GM12878 (cell line): ENCODE data around the gene HOXB13. TPM values are rescaled to one million over a fixed set of nuclear protein-coding genes. Genes with fewer than 3 reads are reported as not detected.

Source experiments
- ATAC-seq: fragments of 200-7000 bp; cut with Tn5 transposase; 3 replicates; pipeline ENCODE4 v1.9.1; 2020; ENCODE audit warnings: mild to moderate bottlenecking, moderate library complexity
- BruUV-seq: library from RNA; stranded (reverse); fragments of 400-500 nt; replicated peaks from 2 replicates; lab custom pipeline; 2021; lab: Mats Ljungman, UMichigan
- CTCF ChIA-PET: fragments of 300-600 bp; sonication (Branson Sonifier 250); formaldehyde crosslinking; extraction: SDS; loops from one replicate; lab custom pipeline; 2021; ENCODE audit warnings: inconsistent platforms; lab: Yijun Ruan, JAX
- POLR2A ChIA-PET: fragments of 350-600 bp; formaldehyde crosslinking; extraction: SDS; loops from one replicate; lab custom pipeline; 2021; ENCODE audit warnings: inconsistent platforms; lab: Charles Lee
- RAD21 ChIA-PET: fragments of 300-600 bp; sonication (Branson Sonifier 250); formaldehyde crosslinking; loops from one replicate; lab custom pipeline; 2023; ENCODE audit warnings: antibody characterized with exemption; ENCODE audit not compliant: unreplicated experiment; lab: Charles Lee
- SMC1A ChIA-PET: fragments of 300-600 bp; sonication (Branson Sonifier 250); formaldehyde crosslinking; loops from one replicate; lab custom pipeline; 2023; ENCODE audit not compliant: unreplicated experiment, uncharacterized antibody; lab: Charles Lee
- DNase-seq: peaks from one replicate; pipeline ENCODE4 v3.0.0-alpha.2; 2011; ENCODE audit warnings: low read depth, low spot score
- FAIRE-seq: peaks from 3 replicates; lab custom pipeline; 2011; peaks lifted over from hg19 to GRCh38; lab: Jason Lieb, UNC
- H2AFZ ChIP-seq: 2 replicates; pipeline ENCODE4 v1.6.0; 2011; ENCODE audit warnings: low read depth, low read length, control low read depth; ENCODE audit not compliant: control insufficient read depth
- H3K27ac ChIP-seq: 2 replicates; pipeline ENCODE4 v1.5.1; 2011; ENCODE audit warnings: control low read depth; ENCODE audit not compliant: control insufficient read depth, insufficient read depth
- H3K27me3 ChIP-seq, 2 experiments: replicated peaks in 1 of 2; 2 replicates each; pipeline versions ENCODE4 v1.6.0 to v1.6.1; 2011; ENCODE audit warnings: low read length in 1 of 2; ENCODE audit not compliant: control insufficient read depth in 2 of 2, insufficient read depth in 2 of 2
- H3K36me3 ChIP-seq, 2 experiments: 2 replicates each; pipeline ENCODE4 v1.5.1; 2011; ENCODE audit warnings: low read length in 1 of 2; ENCODE audit not compliant: control insufficient read depth in 2 of 2, insufficient read depth in 2 of 2
- H3K4me1 ChIP-seq: 2 replicates; pipeline ENCODE4 v1.6.1; 2011; ENCODE audit warnings: mild to moderate bottlenecking, low read length, moderate library complexity, mixed read lengths; ENCODE audit not compliant: control insufficient read depth, insufficient read depth
- H3K4me2 ChIP-seq: 2 replicates; pipeline ENCODE4 v1.6.0; 2011; ENCODE audit warnings: control low read depth; ENCODE audit not compliant: control insufficient read depth, insufficient read depth
- H3K4me3 ChIP-seq: fragments of 200-600 bp; sonication (generic); 2 replicates; pipeline ENCODE4 v1.5.1; 2016
- H3K79me2 ChIP-seq: 2 replicates; pipeline ENCODE4 v1.6.0; 2011; ENCODE audit warnings: low read length; ENCODE audit not compliant: control insufficient read depth, insufficient read depth
- H3K9ac ChIP-seq: 2 replicates; pipeline ENCODE4 v1.8.0; 2011; ENCODE audit warnings: low read length, control low read depth, mixed read lengths; ENCODE audit not compliant: control insufficient read depth, insufficient read depth
- H3K9me3 ChIP-seq: replicated peaks from 3 replicates; pipeline ENCODE4 v1.5.1; 2011; ENCODE audit warnings: mild to moderate bottlenecking, low read length; ENCODE audit not compliant: control insufficient read depth, insufficient read depth
- H4K20me1 ChIP-seq: 2 replicates; pipeline ENCODE4 v1.6.0; 2011; ENCODE audit not compliant: control insufficient read depth, insufficient read depth
- NBN ChIP-seq: fragments of 450-650 bp; IDR thresholded peaks from 2 replicates; pipeline ENCODE4 v1.6.1; 2016
- in situ Hi-C: fragments of 300-500 bp; cut with MboI; formaldehyde crosslinking; loops from 9 replicates; pipeline ENCODE4 v1.14.3; 2018; ENCODE audit warnings: mixed read lengths
- intact Hi-C: fragments of 100-400 bp; cut with micrococcal nuclease; formaldehyde crosslinking; loops from one replicate; pipeline ENCODE4 v1.14.2; 2022; ENCODE audit not compliant: unreplicated experiment
- polyA plus RNA-seq, 11 experiments: library from polyadenylated mRNA; depleted of rRNA in 4 of 11; unstranded in 6 of 11; stranded (reverse) in 5 of 11; fragments of >200 nt; fragmentation: Nextera tagmentation in 4 of 11; fragmentation: Illumina TruSeq in 1 of 11; extraction: Ambion mirVana in 4 of 11; extraction: Trizol in 1 of 11; gene quantifications; 1 replicate in 1 of 11; 2 replicates in 10 of 11; pipeline versions ENCODE4 v1.2.1 to v1.2.3, GENCODE V29; 2011 to 2016; ENCODE audit warnings: inconsistent platforms in 2 of 11, missing spikeins in 2 of 11, low read depth in 1 of 11
- total RNA-seq, 4 experiments: library from RNA; depleted of rRNA in 3 of 4; stranded (reverse); fragments of >200 nt in 3 of 4; fragmentation: Illumina TruSeq in 1 of 4; extraction: Trizol in 1 of 4; gene quantifications; 2 replicates each; pipeline versions ENCODE4 v1.2.1 to v1.2.3, GENCODE V29; 2013 to 2021
- TF ChIP-seq, protein P1 (sequence below), 3 experiments: IDR thresholded peaks in 2 of 3; conservative IDR thresholded peaks in 1 of 3; 2 replicates each; pipeline ENCODE4 v1.5.1; 2011; ENCODE audit warnings: low read depth in 3 of 3, low read length in 3 of 3, mild to moderate bottlenecking in 3 of 3, control low read depth in 2 of 3, moderate library complexity in 2 of 3, inconsistent platforms in 1 of 3, mixed read lengths in 1 of 3; ENCODE audit not compliant: control insufficient read depth in 2 of 3, insufficient read depth in 1 of 3; ENCODE audit errors: extremely low read depth in 1 of 3
- TF ChIP-seq, protein P2 (sequence below): fragments of 450-650 bp; formaldehyde crosslinking; IDR thresholded peaks from 2 replicates; pipeline ENCODE4 v1.5.0; 2022; ENCODE audit warnings: mild to moderate bottlenecking, missing genetic modification characterization

HOXB13 gene
- total and polyA plus RNA-seq, 10 of the 15 experiments (the other 5 are each of a cell fraction or from before 2014, with no cell fraction given): 0.05 TPM; not detected in 9

DNA sequence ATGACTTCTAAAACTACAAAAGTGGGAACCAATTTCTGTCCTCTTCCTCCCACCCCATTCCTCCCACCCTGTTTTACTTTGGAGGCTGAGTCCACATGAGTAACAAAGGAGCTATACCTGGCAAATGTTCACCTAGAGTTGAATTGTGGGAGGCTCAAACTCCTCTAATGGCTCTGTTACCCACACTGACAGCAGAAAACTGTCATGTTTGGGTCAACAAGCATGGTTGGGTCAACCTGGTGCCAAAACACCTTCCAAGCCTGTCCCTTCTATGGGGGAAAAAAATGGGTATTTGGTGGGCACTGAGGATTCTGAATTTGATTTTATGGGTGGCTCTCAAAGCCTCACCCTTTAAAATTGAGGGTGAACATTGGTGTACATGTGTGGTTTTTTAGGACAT lies 12.0 kb upstream of the HOXB13 start:
- Histone ChIP-seq H4K20me1 (no peaks in the 10 kb centered on the region), H3K9me3 (no peaks in the 10 kb centered on the region), H2AFZ (no peak overlapping the region), H3K36me3 (no peaks in the 10 kb centered on the region), H3K4me3 (no peak overlapping the region), H3K9ac (no peak overlapping the region), H3K27me3 (peaks cover 15 to 49% of the 10 kb centered on the region in 2 experiments), H3K4me2 (no peak overlapping the region), H3K79me2 (no peaks in the 10 kb centered on the region), H3K4me1 (no peaks in the 10 kb centered on the region), H3K27ac (no peak overlapping the region)
- in situ Hi-C loops: no loop called here
- FAIRE-seq (no peak), ATAC-seq (no peak), DNase-seq (no peak)
- intact Hi-C loops: no loop called here
- CTCF ChIA-PET: interaction anchor here (0.5 to 1.1 kb wide), 2 partner anchors 15 to 229 kb away, joined by 3 read pairs; no protein-coding TSS in a partner anchor
- RAD21 ChIA-PET: no interaction called here
- SMC1A ChIA-PET: no interaction called here
- BruUV-seq: no TSS peak
- POLR2A ChIA-PET: interaction anchor here (0.6 kb wide), 1 partner anchor 1041 kb away, joined by 4 read pairs; no protein-coding TSS in a partner anchor
- TF ChIP-seq NBN: no peak
- TF ChIP-seq, protein P1, sequence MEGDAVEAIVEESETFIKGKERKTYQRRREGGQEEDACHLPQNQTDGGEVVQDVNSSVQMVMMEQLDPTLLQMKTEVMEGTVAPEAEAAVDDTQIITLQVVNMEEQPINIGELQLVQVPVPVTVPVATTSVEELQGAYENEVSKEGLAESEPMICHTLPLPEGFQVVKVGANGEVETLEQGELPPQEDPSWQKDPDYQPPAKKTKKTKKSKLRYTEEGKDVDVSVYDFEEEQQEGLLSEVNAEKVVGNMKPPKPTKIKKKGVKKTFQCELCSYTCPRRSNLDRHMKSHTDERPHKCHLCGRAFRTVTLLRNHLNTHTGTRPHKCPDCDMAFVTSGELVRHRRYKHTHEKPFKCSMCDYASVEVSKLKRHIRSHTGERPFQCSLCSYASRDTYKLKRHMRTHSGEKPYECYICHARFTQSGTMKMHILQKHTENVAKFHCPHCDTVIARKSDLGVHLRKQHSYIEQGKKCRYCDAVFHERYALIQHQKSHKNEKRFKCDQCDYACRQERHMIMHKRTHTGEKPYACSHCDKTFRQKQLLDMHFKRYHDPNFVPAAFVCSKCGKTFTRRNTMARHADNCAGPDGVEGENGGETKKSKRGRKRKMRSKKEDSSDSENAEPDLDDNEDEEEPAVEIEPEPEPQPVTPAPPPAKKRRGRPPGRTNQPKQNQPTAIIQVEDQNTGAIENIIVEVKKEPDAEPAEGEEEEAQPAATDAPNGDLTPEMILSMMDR (IDR thresholded peaks at IDR 0.05 in 2 of 3, conservative IDR thresholded peaks at IDR 0.05 in 1 of 3; ENCODE audit: control insufficient read depth in 2 of 3, extremely low read depth in 1 of 3, insufficient read depth in 1 of 3, low read depth in 3 of 3, low read length in 3 of 3): no peak
- TF ChIP-seq, protein P2, sequence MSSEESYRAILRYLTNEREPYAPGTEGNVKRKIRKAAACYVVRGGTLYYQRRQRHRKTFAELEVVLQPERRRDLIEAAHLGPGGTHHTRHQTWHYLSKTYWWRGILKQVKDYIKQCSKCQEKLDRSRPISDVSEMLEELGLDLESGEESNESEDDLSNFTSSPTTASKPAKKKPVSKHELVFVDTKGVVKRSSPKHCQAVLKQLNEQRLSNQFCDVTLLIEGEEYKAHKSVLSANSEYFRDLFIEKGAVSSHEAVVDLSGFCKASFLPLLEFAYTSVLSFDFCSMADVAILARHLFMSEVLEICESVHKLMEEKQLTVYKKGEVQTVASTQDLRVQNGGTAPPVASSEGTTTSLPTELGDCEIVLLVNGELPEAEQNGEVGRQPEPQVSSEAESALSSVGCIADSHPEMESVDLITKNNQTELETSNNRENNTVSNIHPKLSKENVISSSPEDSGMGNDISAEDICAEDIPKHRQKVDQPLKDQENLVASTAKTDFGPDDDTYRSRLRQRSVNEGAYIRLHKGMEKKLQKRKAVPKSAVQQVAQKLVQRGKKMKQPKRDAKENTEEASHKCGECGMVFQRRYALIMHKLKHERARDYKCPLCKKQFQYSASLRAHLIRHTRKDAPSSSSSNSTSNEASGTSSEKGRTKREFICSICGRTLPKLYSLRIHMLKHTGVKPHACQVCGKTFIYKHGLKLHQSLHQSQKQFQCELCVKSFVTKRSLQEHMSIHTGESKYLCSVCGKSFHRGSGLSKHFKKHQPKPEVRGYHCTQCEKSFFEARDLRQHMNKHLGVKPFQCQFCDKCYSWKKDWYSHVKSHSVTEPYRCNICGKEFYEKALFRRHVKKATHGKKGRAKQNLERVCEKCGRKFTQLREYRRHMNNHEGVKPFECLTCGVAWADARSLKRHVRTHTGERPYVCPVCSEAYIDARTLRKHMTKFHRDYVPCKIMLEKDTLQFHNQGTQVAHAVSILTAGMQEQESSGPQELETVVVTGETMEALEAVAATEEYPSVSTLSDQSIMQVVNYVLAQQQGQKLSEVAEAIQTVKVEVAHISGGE (CRISPR knock-in tag): no peak
